NCI-H1436 treated with DMSO at 0.1 percent for 48 hours (cell line): ENCODE measurements around the gene IFNA17.
"Not testable (repeated sequence)": the region's sequence is repeated elsewhere in the genome, so short reads cannot be mapped to it uniquely, and the experiment has no call there.

Source experiments
- DNase-seq: peaks from one replicate; lab custom pipeline; 2025; lab: John Stamatoyannopoulos, UW

IFNA17 gene

GRCh38 chr9:21210782-21211181 is 17.2 kb downstream of the IFNA17 start:
- DNase-seq: not testable (repeated sequence)

GRCh38 chr9:21210311-21210710 is 17.7 kb downstream of the IFNA17 start:
- no peak for DNase-seq

GRCh38 chr9:21207043-21207442 is 21.0 kb downstream of the IFNA17 start, which contains the start of gene IFNA10:
IFNA10 (minus strand) TSS chr9:21207143; CDS start chr9:21207097, 46 bp downstream.
- not testable (repeated sequence) for DNase-seq

GRCh38 chr9:21205204-21205603 is 22.8 kb downstream of the IFNA17 start:
- no peak for DNase-seq

GRCh38 chr9:21202105-21202504 is 25.9 kb downstream of the IFNA17 start, which contains the start of gene IFNA7:
IFNA7 (minus strand) TSS chr9:21202205; CDS start chr9:21202165, 40 bp downstream.
- not testable (repeated sequence) for DNase-seq

- DNase-seq: not testable (repeated sequence)
These were observed 32.9 kb downstream of the IFNA17 start for GRCh38 chr9:21194867-21195776.

- not testable (repeated sequence) for DNase-seq
These were observed 40.5 kb downstream of the IFNA17 start, which contains the start of gene IFNA4 for GRCh38 chr9:21187487-21187886. IFNA4 (minus strand) TSS chr9:21187587; CDS start chr9:21187531, 56 bp downstream.

- DNase-seq: not testable (repeated sequence)
These were observed 44.9 kb downstream of the IFNA17 start for GRCh38 chr9:21182810-21183736.
